Measurements from ENCODE around the gene BAHCC1.
A peak's percentile ranks its signal among the peaks of the same experiment; 100 is the strongest.

The BAHCC1 gene

GRCh38 chr17:81398832-81399411 is 3.7 kb downstream of the BAHCC1 start:
- DNase-seq = no peak

GRCh38 chr17:81399481-81400153 is 4.4 kb downstream of the BAHCC1 start:
- no peak for DNase-seq

- no peak for DNase-seq
Measured at GRCh38 chr17:81400154-81400977, 5.1 kb downstream of the BAHCC1 start.

- DNase-seq = no peak
Measured at GRCh38 chr17:81400996-81401722, 5.9 kb downstream of the BAHCC1 start.

GRCh38 chr17:81401723-81402529 is 6.7 kb downstream of the BAHCC1 start:
- no peak for DNase-seq

- DNase-seq = no peak
Measured at GRCh38 chr17:81402530-81402941, 7.3 kb downstream of the BAHCC1 start.

GRCh38 chr17:81402981-81403467 is 7.8 kb downstream of the BAHCC1 start:
- no peak for DNase-seq

GRCh38 chr17:81403671-81404534 is 8.6 kb downstream of the BAHCC1 start:
- no peak for DNase-seq

- no peak for DNase-seq
Measured at GRCh38 chr17:81404558-81405165, 9.4 kb downstream of the BAHCC1 start.

- no peak for DNase-seq
Measured at GRCh38 chr17:81405411-81405872, 10.2 kb downstream of the BAHCC1 start.

- DNase-seq = no peak
Measured at GRCh38 chr17:81406117-81406953, 11.1 kb downstream of the BAHCC1 start.

GRCh38 chr17:81408049-81408448 is 12.8 kb downstream of the BAHCC1 start:
- DNase-seq = no peak

GRCh38 chr17:81409190-81409935 is 14.1 kb downstream of the BAHCC1 start:
- DNase-seq = no peak

- no peak for DNase-seq
Measured at GRCh38 chr17:81410852-81411251, 15.6 kb downstream of the BAHCC1 start.

GRCh38 chr17:81411305-81411704 is 16.0 kb downstream of the BAHCC1 start:
- DNase-seq = no peak

- DNase-seq = peak; percentile 62
Measured at GRCh38 chr17:81412490-81413093, 17.3 kb downstream of the BAHCC1 start.

- no peak for DNase-seq
Measured at GRCh38 chr17:81413497-81414135, 18.4 kb downstream of the BAHCC1 start.

All from activated CD8-positive, alpha-beta memory T cell treated with anti-CD3 and anti-CD28 coated beads, Interleukin-2, amount 50 U/mL, for 4 hours (primary cell).